ENCODE results near the gene GNAI3. TPM values are rescaled to one million over a fixed set of nuclear protein-coding genes. Genes with fewer than 3 reads are reported as not detected.
A peak's percentile ranks its signal among the peaks of the same experiment; 100 is the strongest.

Gene GNAI3
- total and polyA plus RNA-seq, 4 donors = 2.7 to 10.4 (median 6.5) TPM

DNA sequence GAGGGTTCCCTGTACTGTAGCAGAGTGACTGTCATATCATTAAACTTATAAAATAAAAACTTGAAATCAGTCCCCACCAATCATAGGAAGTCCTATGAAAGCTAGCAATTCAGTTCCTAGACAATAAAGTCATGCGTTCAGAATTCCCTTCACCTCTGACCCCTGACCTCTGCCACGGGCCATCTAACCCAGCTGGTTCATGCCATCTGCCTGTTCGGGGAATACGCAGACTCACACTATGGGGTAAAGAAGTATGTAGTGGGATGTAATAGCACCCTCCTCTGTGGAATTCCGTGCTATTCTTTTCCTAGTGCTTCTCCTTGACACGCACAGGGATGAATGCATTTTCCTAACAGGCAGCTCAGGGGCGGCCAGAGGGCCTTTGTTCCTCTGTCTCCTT lies 109.6 kb downstream of the GNAI3 start:
- peaks cover 0 to 8% (median 5%) of the 10 kb centered on the region in 5 donors for H3K4me1 ChIP-seq (ENCODE audit: control insufficient read depth in 5 of 5, insufficient read depth in 5 of 5, low read length in 5 of 5)
- no peak for ATAC-seq (ENCODE audit: insufficient read depth, low FRiP score)
- no peak overlapping the region for H3K27ac ChIP-seq (ENCODE audit: low read depth in 1 of 2, low read length in 1 of 2)
- no peak overlapping the region for H3K4me3 ChIP-seq
- TF ChIP-seq, protein P1, sequence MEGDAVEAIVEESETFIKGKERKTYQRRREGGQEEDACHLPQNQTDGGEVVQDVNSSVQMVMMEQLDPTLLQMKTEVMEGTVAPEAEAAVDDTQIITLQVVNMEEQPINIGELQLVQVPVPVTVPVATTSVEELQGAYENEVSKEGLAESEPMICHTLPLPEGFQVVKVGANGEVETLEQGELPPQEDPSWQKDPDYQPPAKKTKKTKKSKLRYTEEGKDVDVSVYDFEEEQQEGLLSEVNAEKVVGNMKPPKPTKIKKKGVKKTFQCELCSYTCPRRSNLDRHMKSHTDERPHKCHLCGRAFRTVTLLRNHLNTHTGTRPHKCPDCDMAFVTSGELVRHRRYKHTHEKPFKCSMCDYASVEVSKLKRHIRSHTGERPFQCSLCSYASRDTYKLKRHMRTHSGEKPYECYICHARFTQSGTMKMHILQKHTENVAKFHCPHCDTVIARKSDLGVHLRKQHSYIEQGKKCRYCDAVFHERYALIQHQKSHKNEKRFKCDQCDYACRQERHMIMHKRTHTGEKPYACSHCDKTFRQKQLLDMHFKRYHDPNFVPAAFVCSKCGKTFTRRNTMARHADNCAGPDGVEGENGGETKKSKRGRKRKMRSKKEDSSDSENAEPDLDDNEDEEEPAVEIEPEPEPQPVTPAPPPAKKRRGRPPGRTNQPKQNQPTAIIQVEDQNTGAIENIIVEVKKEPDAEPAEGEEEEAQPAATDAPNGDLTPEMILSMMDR (IDR thresholded peaks at IDR 0.05; ENCODE audit: control extremely low read depth, extremely low read depth) = no peak
- no peak for DNase-seq
- H3K36me3 ChIP-seq (ENCODE audit: control insufficient read depth in 4 of 4, insufficient read depth in 4 of 4, low read length in 4 of 4) = peaks cover 0 to 10% (median 1%) of the 10 kb centered on the region in 4 donors
- H3K9me3 ChIP-seq (ENCODE audit: control insufficient read depth in 4 of 4, insufficient read depth in 3 of 4, low read length in 3 of 4) = no peaks in the 10 kb centered on the region
- no peak overlapping the region for H3K9ac ChIP-seq (ENCODE audit: insufficient read depth in 1 of 2, low read length in 2 of 2)
- H3K27me3 ChIP-seq (ENCODE audit: control insufficient read depth in 3 of 3, insufficient read depth in 3 of 3, low read length in 2 of 3) = no peaks in the 10 kb centered on the region
- WGBS, 2 donors = 85 to 90% methylated on average over 7 of the region's 7 CpGs

DNA sequence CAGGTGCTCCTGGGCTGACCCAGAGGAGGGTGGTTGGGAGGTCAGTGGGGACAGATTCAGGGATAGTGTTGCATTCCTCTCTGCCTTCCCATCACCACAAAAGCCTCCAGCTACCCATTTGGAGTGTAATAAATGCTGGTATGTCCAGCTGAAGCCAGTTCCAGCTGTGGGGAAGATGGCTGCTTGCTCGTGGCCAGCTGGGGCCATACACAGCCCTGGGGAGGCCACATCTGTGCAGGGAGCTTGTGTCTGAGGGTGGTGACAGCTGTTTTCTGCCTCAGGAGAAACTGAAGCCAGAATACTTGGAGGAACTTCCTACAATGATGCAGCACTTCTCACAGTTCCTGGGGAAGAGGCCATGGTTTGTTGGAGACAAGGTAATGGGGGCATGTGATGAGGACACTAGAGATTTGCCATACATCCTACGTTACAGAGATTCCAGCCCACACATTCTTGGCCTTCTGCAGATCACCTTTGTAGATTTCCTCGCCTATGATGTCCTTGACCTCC lies 110.2 kb downstream of the GNAI3 start:
- no peak overlapping the region for H3K4me3 ChIP-seq
- no peak for ATAC-seq (ENCODE audit: insufficient read depth, low FRiP score)
- WGBS, 2 donors = 39 to 45% methylated on average over 3 of the region's 3 CpGs
- H3K27me3 ChIP-seq (ENCODE audit: control insufficient read depth in 3 of 3, insufficient read depth in 3 of 3, low read length in 2 of 3) = no peaks in the 10 kb centered on the region
- peaks cover 0 to 8% (median 5%) of the 10 kb centered on the region in 5 donors for H3K4me1 ChIP-seq (ENCODE audit: control insufficient read depth in 5 of 5, insufficient read depth in 5 of 5, low read length in 5 of 5)
- no peak overlapping the region for H3K9ac ChIP-seq (ENCODE audit: insufficient read depth in 1 of 2, low read length in 2 of 2)
- no peaks in the 10 kb centered on the region for H3K9me3 ChIP-seq (ENCODE audit: control insufficient read depth in 4 of 4, insufficient read depth in 3 of 4, low read length in 3 of 4)
- no peak for DNase-seq
- no peak overlapping the region for H3K27ac ChIP-seq (ENCODE audit: low read depth in 1 of 2, low read length in 1 of 2)
- TF ChIP-seq, protein P1 (IDR thresholded peaks at IDR 0.05; ENCODE audit: control extremely low read depth, extremely low read depth) = no peak
- peaks cover 0 to 10% (median 1%) of the 10 kb centered on the region in 4 donors for H3K36me3 ChIP-seq (ENCODE audit: control insufficient read depth in 4 of 4, insufficient read depth in 4 of 4, low read length in 4 of 4)

DNA sequence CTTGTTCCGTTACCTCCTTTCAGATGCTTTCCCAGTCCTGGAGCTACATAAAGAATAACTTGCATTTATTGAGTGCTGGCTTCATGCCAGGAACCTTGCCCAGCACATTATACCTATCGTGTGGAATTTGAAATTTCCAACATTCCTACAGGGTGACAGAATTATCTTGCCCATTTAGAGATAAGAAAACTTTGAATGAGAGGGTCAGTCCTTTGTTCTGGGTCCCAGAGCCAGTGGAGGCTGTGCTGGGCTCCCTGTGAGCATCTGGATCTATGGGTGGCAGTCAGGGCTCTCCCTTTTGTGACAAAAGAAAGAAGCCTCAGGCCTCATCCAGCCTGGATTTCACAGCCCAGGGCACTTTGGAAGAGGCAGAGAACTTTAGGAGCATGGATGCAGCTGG lies 110.7 kb downstream of the GNAI3 start:
- no peaks in the 10 kb centered on the region for H3K9me3 ChIP-seq (ENCODE audit: control insufficient read depth in 4 of 4, insufficient read depth in 3 of 4, low read length in 3 of 4)
- TF ChIP-seq, protein P1 (IDR thresholded peaks at IDR 0.05; ENCODE audit: control extremely low read depth, extremely low read depth) = no peak
- H3K4me1 ChIP-seq (ENCODE audit: control insufficient read depth in 5 of 5, insufficient read depth in 5 of 5, low read length in 5 of 5) = peaks cover 0 to 8% (median 5%) of the 10 kb centered on the region in 5 donors
- WGBS, 2 donors = 73 to 84% methylated on average over 2 of the region's 2 CpGs
- no peak for ATAC-seq (ENCODE audit: insufficient read depth, low FRiP score)
- H3K27me3 ChIP-seq (ENCODE audit: control insufficient read depth in 3 of 3, insufficient read depth in 3 of 3, low read length in 2 of 3) = no peaks in the 10 kb centered on the region
- peaks cover 0 to 10% (median 1%) of the 10 kb centered on the region in 4 donors for H3K36me3 ChIP-seq (ENCODE audit: control insufficient read depth in 4 of 4, insufficient read depth in 4 of 4, low read length in 4 of 4)
- no peak overlapping the region for H3K4me3 ChIP-seq
- DNase-seq = peak in 1 of 3 donors; percentile 34
- no peak overlapping the region for H3K9ac ChIP-seq (ENCODE audit: insufficient read depth in 1 of 2, low read length in 2 of 2)
- H3K27ac ChIP-seq (ENCODE audit: low read depth in 1 of 2, low read length in 1 of 2) = no peak overlapping the region

Data from lung (tissue), 12 donors.